Fibroblast of villous mesenchyme (primary cell): Measurements from ENCODE around the gene BPIFB2. TPM values are rescaled to one million over a fixed set of nuclear protein-coding genes. Genes with fewer than 3 reads are reported as not detected.

Source experiments
- DNase-seq: peaks from one replicate; pipeline ENCODE4 v3.0.0-alpha.2; 2010; ENCODE audit warnings: low read depth
- H3K4me3 ChIP-seq: 2 replicates; pipeline ENCODE4 v1.5.1; 2011; ENCODE audit warnings: low read depth, mild to moderate bottlenecking, low read length
- total RNA-seq: library from RNA; depleted of rRNA; stranded (reverse); fragments of >200 nt; gene quantifications from 2 replicates; pipeline ENCODE4 v1.2.3, GENCODE V29; 2012
- TF ChIP-seq, protein P1 (sequence below): IDR thresholded peaks from 2 replicates; pipeline ENCODE4 v1.5.1; 2012; ENCODE audit warnings: low read depth, mild to moderate bottlenecking, low read length; ENCODE audit not compliant: insufficient read depth

Gene BPIFB2
- total RNA-seq, 1 donor, result not detected

GRCh38 chr20:33059741-33060390, 52.4 kb downstream of the BPIFB2 start:
- H3K4me3 ChIP-seq, result no peak overlapping the region
- TF ChIP-seq, protein P1, sequence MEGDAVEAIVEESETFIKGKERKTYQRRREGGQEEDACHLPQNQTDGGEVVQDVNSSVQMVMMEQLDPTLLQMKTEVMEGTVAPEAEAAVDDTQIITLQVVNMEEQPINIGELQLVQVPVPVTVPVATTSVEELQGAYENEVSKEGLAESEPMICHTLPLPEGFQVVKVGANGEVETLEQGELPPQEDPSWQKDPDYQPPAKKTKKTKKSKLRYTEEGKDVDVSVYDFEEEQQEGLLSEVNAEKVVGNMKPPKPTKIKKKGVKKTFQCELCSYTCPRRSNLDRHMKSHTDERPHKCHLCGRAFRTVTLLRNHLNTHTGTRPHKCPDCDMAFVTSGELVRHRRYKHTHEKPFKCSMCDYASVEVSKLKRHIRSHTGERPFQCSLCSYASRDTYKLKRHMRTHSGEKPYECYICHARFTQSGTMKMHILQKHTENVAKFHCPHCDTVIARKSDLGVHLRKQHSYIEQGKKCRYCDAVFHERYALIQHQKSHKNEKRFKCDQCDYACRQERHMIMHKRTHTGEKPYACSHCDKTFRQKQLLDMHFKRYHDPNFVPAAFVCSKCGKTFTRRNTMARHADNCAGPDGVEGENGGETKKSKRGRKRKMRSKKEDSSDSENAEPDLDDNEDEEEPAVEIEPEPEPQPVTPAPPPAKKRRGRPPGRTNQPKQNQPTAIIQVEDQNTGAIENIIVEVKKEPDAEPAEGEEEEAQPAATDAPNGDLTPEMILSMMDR, result no peak
- no peak for DNase-seq

GRCh38 chr20:33061658-33062028, 54.1 kb downstream of the BPIFB2 start:
- no peak overlapping the region for H3K4me3 ChIP-seq
- DNase-seq, result no peak
- TF ChIP-seq, protein P1, result no peak

- no peak for DNase-seq
- TF ChIP-seq, protein P1, result no peak
These were observed 54.8 kb downstream of the BPIFB2 start for GRCh38 chr20:33062105-33062824.

DNA sequence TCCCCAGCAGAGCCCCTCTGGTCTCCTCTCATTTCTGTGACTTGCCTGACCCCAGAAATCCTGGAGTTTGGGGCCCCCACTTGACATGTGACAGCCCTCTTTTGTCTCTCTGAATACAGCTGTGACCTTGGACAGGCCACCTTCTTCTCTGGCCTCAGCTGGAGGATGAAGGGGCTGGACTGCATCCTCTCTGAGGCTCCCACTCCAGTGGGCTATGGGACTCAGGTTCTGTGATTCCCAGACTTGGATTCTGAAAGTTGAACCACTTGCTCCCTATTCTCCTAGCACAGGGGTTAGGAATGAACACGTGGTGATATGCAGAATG, 55.3 kb downstream of the BPIFB2 start:
- TF ChIP-seq, protein P1, result no peak
- no peak for DNase-seq
- no peak overlapping the region for H3K4me3 ChIP-seq

More at GRCh38 chr20:33062105-33062824, 54.8 kb downstream of the BPIFB2 start:
- H3K4me3 ChIP-seq, result no peak overlapping the region

DNA sequence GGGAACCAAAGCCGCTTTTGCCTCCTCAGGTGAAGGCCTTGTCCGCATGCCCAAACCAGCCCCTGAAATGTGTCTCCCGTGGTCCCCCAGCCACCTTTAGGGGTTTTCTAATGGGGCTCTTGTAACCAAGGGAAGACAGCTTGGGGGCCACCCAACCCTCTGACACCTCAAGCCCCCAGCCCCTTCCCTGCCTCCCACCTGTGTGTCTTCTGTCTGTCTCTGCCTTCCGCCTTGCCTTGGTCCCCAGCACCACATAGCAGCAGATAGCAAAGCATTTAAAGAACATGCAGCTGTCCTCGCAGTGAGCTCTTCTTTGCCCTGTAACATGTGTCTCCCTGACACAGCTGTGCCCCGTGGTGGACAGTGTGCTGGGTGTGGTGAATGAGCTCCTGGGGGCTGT, 55.8 kb downstream of the BPIFB2 start:
- TF ChIP-seq, protein P1, result no peak
- H3K4me3 ChIP-seq, result no peak overlapping the region
- no peak for DNase-seq

DNA sequence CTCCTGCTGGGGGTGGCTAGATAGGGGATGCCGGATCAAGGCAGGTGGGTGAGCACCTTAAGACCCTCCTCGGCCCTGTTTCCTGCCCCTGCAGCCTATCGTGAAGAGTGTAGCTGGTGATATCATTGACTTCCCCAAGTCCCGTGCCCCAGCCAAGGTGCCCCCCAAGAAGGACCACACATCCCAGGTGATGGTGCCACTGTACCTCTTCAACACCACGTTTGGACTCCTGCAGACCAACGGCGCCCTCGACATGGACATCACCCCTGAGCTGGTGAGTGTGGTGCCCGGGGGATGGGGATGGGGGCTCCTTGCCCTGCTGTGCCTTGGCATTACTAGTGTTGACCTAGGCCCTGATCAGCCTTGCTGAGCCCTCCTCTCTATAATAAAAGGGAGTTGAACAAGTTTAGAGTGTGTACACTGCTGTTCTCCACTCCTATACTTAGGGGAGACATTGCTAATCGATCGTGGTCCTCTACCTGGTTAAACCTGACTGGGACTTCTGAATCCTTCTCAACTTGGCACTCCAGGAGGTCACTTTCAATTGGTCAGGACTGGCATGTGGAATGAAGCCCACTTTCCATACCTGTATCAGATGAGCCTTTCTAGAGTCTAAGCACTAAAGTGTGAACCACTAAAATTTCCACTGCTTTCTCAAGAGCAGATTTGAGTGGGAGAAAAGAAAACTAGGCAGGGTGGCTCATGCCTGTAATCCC, 57.2 kb downstream of the BPIFB2 start:
- TF ChIP-seq, protein P1, result no peak
- no peak overlapping the region for H3K4me3 ChIP-seq
- no peak for DNase-seq
